Measurements from ENCODE around the gene SOX8.

GRCh38 chr16:997440-998051 is 16.0 kb downstream of the SOX8 start:
- TF ChIP-seq CTCF (IDR thresholded peaks at IDR 0.05): no peak
- TF ChIP-seq POLR2A (IDR thresholded peaks at IDR 0.05): no peak
- no peak for TF ChIP-seq EP300 (IDR thresholded peaks at IDR 0.05)
